ENCODE data around the gene ZNF574.

GRCh38 chr19:42095142-42095813 lies 19.3 kb downstream of the ZNF574 start:
- TF ChIP-seq CTCF (IDR thresholded peaks at IDR 0.05) (no peak), POLR2A (IDR thresholded peaks at IDR 0.05) (no peak), POLR2AphosphoS5 (IDR thresholded peaks at IDR 0.05; ENCODE audit: insufficient read depth in 1 of 2, low read depth in 1 of 2) (no peak)
